Neuronal stem cell (in vitro differentiated cells): Measurements from ENCODE around the gene CAMK1G.

Experiments used
- DNase-seq: peaks from one replicate; pipeline ENCODE4 v3.0.0-alpha.2; 2013; ENCODE audit warnings: low spot score
- H2AFZ ChIP-seq: one replicate; pipeline ENCODE4 v1.6.1; 2013; ENCODE audit warnings: mild to moderate bottlenecking, low read length, inconsistent platforms
- H2AK5ac ChIP-seq: 2 replicates; pipeline ENCODE4 v1.6.1; 2013; ENCODE audit warnings: low read depth, mild to moderate bottlenecking, inconsistent platforms, low read length, moderate library complexity, mixed read lengths
- H2BK120ac ChIP-seq: 2 replicates; pipeline ENCODE4 v1.6.1; 2013; ENCODE audit warnings: low read depth, mild to moderate bottlenecking, inconsistent platforms, low read length, moderate library complexity, mixed read lengths
- H2BK12ac ChIP-seq: one replicate; pipeline ENCODE4 v1.6.1; 2013; ENCODE audit warnings: low read length, inconsistent platforms
- H2BK15ac ChIP-seq: 2 replicates; pipeline ENCODE4 v1.6.1; 2013; ENCODE audit warnings: mild to moderate bottlenecking, low read length, inconsistent platforms, mixed read lengths
- H2BK5ac ChIP-seq: one replicate; pipeline ENCODE4 v1.6.1; 2013; ENCODE audit warnings: inconsistent platforms, mild to moderate bottlenecking, low read length, moderate library complexity
- H3K14ac ChIP-seq: one replicate; pipeline ENCODE4 v1.6.1; 2013; ENCODE audit warnings: low read length, inconsistent platforms
- H3K18ac ChIP-seq: 2 replicates; pipeline ENCODE4 v1.6.1; 2013; ENCODE audit warnings: low read length, inconsistent platforms
- H3K23ac ChIP-seq: 2 replicates; pipeline ENCODE4 v1.6.1; 2013; ENCODE audit warnings: low read depth, mild to moderate bottlenecking, mixed read lengths, low read length, inconsistent platforms; ENCODE audit not compliant: poor library complexity
- H3K27ac ChIP-seq: replicated peaks from 3 replicates; pipeline ENCODE4 v1.5.1; 2013; ENCODE audit warnings: low read length, inconsistent platforms
- H3K27me3 ChIP-seq, 3 experiments: 2 replicates each; pipeline ENCODE4 v1.6.1; 2013; ENCODE audit warnings: low read length in 3 of 3, mild to moderate bottlenecking in 2 of 3, inconsistent platforms in 1 of 3, low read depth in 1 of 3, mixed read lengths in 1 of 3, moderate library complexity in 1 of 3; ENCODE audit not compliant: control insufficient read depth in 3 of 3, insufficient read depth in 3 of 3
- H3K36me3 ChIP-seq, 2 donors: replicated peaks in 1 of 2; 2 replicates each; pipeline ENCODE4 v1.6.1; 2013; ENCODE audit warnings: low read length in 2 of 2; ENCODE audit not compliant: control insufficient read depth in 2 of 2, insufficient read depth in 2 of 2
- H3K4ac ChIP-seq: 2 replicates; pipeline ENCODE4 v1.6.1; 2013; ENCODE audit warnings: inconsistent platforms, mild to moderate bottlenecking, low read length, moderate library complexity
- H3K4me1 ChIP-seq, 2 donors: 1 replicate in 1 of 2; 2 replicates in 1 of 2; pipeline ENCODE4 v1.6.1; 2013; ENCODE audit warnings: low read length in 2 of 2, low read depth in 1 of 2; ENCODE audit not compliant: control insufficient read depth in 2 of 2, insufficient read depth in 1 of 2
- H3K4me2 ChIP-seq: one replicate; pipeline ENCODE4 v1.6.1; 2013; ENCODE audit warnings: mild to moderate bottlenecking, low read length, inconsistent platforms; ENCODE audit not compliant: insufficient read depth, poor library complexity, severe bottlenecking
- H3K4me3 ChIP-seq, 2 donors: 2 replicates each; pipeline ENCODE4 v1.5.1; 2013; ENCODE audit warnings: low read length in 2 of 2, mild to moderate bottlenecking in 2 of 2, inconsistent platforms in 1 of 2, moderate library complexity in 1 of 2
- H3K79me1 ChIP-seq: one replicate; pipeline ENCODE4 v1.6.1; 2013; ENCODE audit warnings: low read depth, mild to moderate bottlenecking, inconsistent platforms, low read length, moderate library complexity
- H3K9ac ChIP-seq: one replicate; pipeline ENCODE4 v1.6.1; 2013; ENCODE audit warnings: mild to moderate bottlenecking, low read depth, low read length, inconsistent platforms; ENCODE audit not compliant: poor library complexity
- H3K9me3 ChIP-seq, 2 donors: replicated peaks in 1 of 2; 2 replicates each; pipeline versions ENCODE3 to v1.6.1; 2013; ENCODE audit warnings: low read length in 2 of 2, mild to moderate bottlenecking in 2 of 2, inconsistent platforms in 1 of 2, low read depth in 1 of 2, mixed read lengths in 1 of 2, moderate library complexity in 1 of 2; ENCODE audit not compliant: control insufficient read depth in 2 of 2, insufficient read depth in 1 of 2
- H4K8ac ChIP-seq: one replicate; pipeline ENCODE4 v1.6.1; 2013; ENCODE audit warnings: low read depth, mild to moderate bottlenecking, inconsistent platforms, low read length, moderate library complexity
- H4K91ac ChIP-seq: one replicate; pipeline ENCODE4 v1.6.1; 2013; ENCODE audit warnings: low read length, low read depth, mild to moderate bottlenecking, inconsistent platforms; ENCODE audit not compliant: poor library complexity
- WGBS, 2 donors: extraction: QIAGEN DNeasy Blood & Tissue Kit; methylation state at CpG; one replicate each; pipeline ENCODE4 v1.1.7; 2013; ENCODE audit warnings: missing lambda C conversion rate in 2 of 2, mixed read lengths in 1 of 2; ENCODE audit not compliant: insufficient read length in 2 of 2, insufficient replicate concordance in 1 of 2; ENCODE audit errors: extremely low coverage in 2 of 2; 5-methylcytosine and 5-hydroxymethylcytosine counted together

Gene CAMK1G

DNA sequence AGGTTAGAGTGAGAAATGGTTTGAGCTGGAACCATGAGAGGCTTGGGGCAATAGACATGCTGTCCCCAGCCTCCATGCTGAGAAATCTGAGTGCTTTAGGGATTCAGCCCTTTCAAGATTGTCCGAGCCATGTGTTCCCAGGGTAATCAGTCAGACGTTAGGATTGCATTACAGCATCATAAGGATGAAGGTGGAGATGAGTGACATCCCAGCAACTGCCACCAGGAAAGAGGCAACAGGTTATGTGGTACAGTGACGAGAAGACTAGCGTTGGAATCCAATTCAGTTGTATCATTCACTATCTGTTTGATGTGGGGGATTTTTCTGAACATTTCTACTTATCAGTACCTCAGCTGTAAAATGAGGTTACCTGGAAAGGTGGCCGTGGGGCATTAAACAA, 1.7 kb downstream of the CAMK1G start:
- no peak overlapping the region for H3K4me3 ChIP-seq
- no peaks in the 10 kb centered on the region for H3K9me3 ChIP-seq
- peaks cover 0 to 10% of the 10 kb centered on the region in 2 donors for H3K4me1 ChIP-seq
- no CpG with 5 or more reads among the region's 5 CpGs for WGBS, 2 donors
- no peak overlapping the region for H2BK12ac ChIP-seq
- H3K36me3 ChIP-seq, result no peaks in the 10 kb centered on the region
- no peaks in the 10 kb centered on the region for H3K79me1 ChIP-seq
- DNase-seq, result no peak
- no peak overlapping the region for H2BK120ac ChIP-seq
- H3K18ac ChIP-seq, result no peak overlapping the region
- no peak overlapping the region for H2AK5ac ChIP-seq
- no peak overlapping the region for H3K9ac ChIP-seq
- no peak overlapping the region for H2AFZ ChIP-seq
- no peak overlapping the region for H3K4ac ChIP-seq
- no peak overlapping the region for H2BK5ac ChIP-seq
- H3K23ac ChIP-seq, result no peak overlapping the region
- peak overlapping the region; percentile 35 for H3K4me2 ChIP-seq
- no peak overlapping the region for H4K8ac ChIP-seq
- H3K14ac ChIP-seq, result no peak overlapping the region
- peaks cover 0 to 33% (median 10%) of the 10 kb centered on the region in 3 experiments for H3K27me3 ChIP-seq
- no peak overlapping the region for H2BK15ac ChIP-seq
- H3K27ac ChIP-seq, result no peak overlapping the region
- H4K91ac ChIP-seq, result no peak overlapping the region

DNA sequence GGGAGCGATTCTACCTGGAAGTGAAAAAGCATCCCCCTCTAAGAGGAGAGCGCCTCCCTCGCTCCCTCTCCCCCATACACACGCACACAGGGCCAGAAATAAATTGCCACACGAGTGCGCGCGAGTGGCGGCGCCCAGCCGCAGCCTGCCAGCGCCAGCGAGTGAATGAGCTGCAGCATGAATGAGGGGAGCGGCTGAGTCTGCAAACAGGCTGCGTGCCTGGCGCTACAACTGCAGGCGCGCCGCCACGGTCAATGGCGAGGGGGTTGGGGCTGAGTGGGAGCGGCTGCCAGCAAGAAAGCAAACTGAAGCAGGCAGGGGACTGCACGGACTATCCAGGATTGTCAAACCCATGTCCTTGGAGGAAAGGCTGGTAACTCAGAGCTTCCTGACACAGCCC, 2.2 kb downstream of the CAMK1G start:
- Histone ChIP-seq H3K9ac (no peak overlapping the region), H3K4me2 (peak overlapping the region; percentile 41), H4K91ac (no peak overlapping the region), H3K79me1 (no peaks in the 10 kb centered on the region), H2BK12ac (no peak overlapping the region), H2BK120ac (no peak overlapping the region), H4K8ac (no peak overlapping the region), H2BK5ac (no peak overlapping the region), H3K27me3 (peaks cover 0 to 33% (median 10%) of the 10 kb centered on the region in 3 experiments), H3K23ac (no peak overlapping the region), H2AFZ (peak overlapping the region; percentile 33), H3K27ac (no peak overlapping the region), H3K14ac (no peak overlapping the region), H3K4me3 (no peak overlapping the region), H2BK15ac (no peak overlapping the region), H3K36me3 (no peaks in the 10 kb centered on the region), H2AK5ac (no peak overlapping the region), H3K9me3 (no peaks in the 10 kb centered on the region), H3K4me1 (peaks cover 0 to 10% of the 10 kb centered on the region in 2 donors), H3K4ac (no peak overlapping the region), H3K18ac (peak overlapping the region; percentile 6)
- WGBS, 2 donors, result no CpG with 5 or more reads among the region's 23 CpGs
- DNase-seq, result no peak

DNA sequence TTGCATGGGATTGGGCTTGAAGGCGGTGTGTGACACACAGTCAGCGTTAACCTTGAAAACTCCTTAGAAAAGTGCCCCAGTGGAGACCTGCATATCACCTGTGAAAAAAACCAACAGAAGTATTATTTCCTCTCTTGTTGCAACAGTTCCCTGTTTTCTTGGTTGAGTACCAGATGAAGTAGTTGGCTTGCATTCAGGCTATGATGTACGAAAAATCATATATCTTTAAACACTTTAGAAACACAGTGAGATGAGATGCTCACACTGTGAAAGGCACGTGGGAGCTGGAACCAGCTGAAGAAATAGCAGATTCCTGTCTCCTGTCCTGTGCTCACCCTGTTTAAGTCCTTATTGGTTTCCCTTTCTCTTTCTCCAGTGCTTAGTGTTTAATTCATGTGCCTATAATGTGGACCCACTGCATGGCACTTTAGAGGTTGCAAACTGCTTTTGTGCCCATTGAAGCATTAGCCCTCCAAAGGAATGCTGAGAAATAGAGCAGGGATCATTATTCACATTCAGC, 2.8 kb downstream of the CAMK1G start:
- Histone ChIP-seq H3K9ac (no peak overlapping the region), H3K36me3 (no peaks in the 10 kb centered on the region), H3K23ac (no peak overlapping the region), H3K14ac (no peak overlapping the region), H3K4ac (no peak overlapping the region), H3K79me1 (no peaks in the 10 kb centered on the region), H2BK12ac (no peak overlapping the region), H2BK120ac (no peak overlapping the region), H4K8ac (no peak overlapping the region), H2AK5ac (no peak overlapping the region), H2BK15ac (no peak overlapping the region), H3K4me3 (no peak overlapping the region), H3K4me1 (peaks cover 0 to 10% of the 10 kb centered on the region in 2 donors), H3K27me3 (peaks cover 0 to 33% (median 10%) of the 10 kb centered on the region in 3 experiments), H4K91ac (no peak overlapping the region), H3K9me3 (no peaks in the 10 kb centered on the region), H2AFZ (no peak overlapping the region), H3K18ac (no peak overlapping the region), H3K4me2 (no peak overlapping the region), H3K27ac (no peak overlapping the region), H2BK5ac (no peak overlapping the region)
- no CpG with 5 or more reads among the region's 4 CpGs for WGBS, 2 donors
- no peak for DNase-seq

DNA sequence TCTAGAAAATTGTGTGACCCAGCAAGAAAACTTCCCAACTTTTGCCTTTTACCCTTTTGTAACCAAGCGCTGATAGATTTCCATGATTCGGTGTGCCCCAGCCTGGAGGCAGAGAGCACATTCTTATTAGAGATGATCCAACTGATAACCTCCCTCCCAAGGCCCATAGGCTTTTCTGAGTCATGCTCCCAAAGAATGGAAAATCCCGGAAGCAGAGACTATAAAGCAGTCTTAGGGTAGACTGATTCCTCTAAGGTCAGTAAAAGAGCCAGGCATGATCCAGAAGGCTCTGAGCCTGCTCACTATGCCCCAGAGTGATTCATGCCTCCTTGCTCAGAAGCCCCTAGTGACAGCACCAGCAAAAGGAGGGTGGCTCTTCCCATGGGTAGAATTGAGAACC, 4.3 kb downstream of the CAMK1G start:
- Histone ChIP-seq H3K4me3 (no peak overlapping the region), H2BK12ac (no peak overlapping the region), H3K14ac (no peak overlapping the region), H3K4me1 (peaks cover 0 to 10% of the 10 kb centered on the region in 2 donors), H2BK15ac (no peak overlapping the region), H2BK120ac (no peak overlapping the region), H3K18ac (no peak overlapping the region), H3K4ac (no peak overlapping the region), H2BK5ac (no peak overlapping the region), H3K9me3 (no peaks in the 10 kb centered on the region), H2AK5ac (no peak overlapping the region), H3K27ac (no peak overlapping the region), H3K4me2 (no peak overlapping the region), H3K27me3 (peaks cover 0 to 33% (median 10%) of the 10 kb centered on the region in 3 experiments), H3K79me1 (no peaks in the 10 kb centered on the region), H3K9ac (no peak overlapping the region), H4K91ac (no peak overlapping the region), H4K8ac (no peak overlapping the region), H3K23ac (no peak overlapping the region), H2AFZ (no peak overlapping the region), H3K36me3 (no peaks in the 10 kb centered on the region)
- WGBS, 2 donors, result no CpG with 5 or more reads among the region's 3 CpGs
- DNase-seq, result no peak
